WTC11 (cell line): ENCODE data around the gene TCF12.

Source experiments
- ARID4B ChIP-seq: sonication (generic); formaldehyde crosslinking; IDR thresholded peaks from 2 replicates; pipeline ENCODE4 v1.8.0; 2023; ENCODE audit warnings: missing genetic modification reagents, mild to moderate bottlenecking, borderline replicate concordance
- ATF2 ChIP-seq: sonication (generic); formaldehyde crosslinking; IDR thresholded peaks from 2 replicates; pipeline ENCODE4 v1.8.1; 2022; ENCODE audit warnings: low read depth, missing genetic modification reagents, borderline replicate concordance
- ATF3 ChIP-seq: sonication (generic); formaldehyde crosslinking; conservative IDR thresholded peaks from 2 replicates; pipeline ENCODE4 v1.8.1; 2022; ENCODE audit warnings: mild to moderate bottlenecking, missing genetic modification reagents
- CREM ChIP-seq: sonication (generic); formaldehyde crosslinking; IDR thresholded peaks from 2 replicates; pipeline ENCODE4 v1.8.1; 2022; ENCODE audit warnings: mild to moderate bottlenecking, missing genetic modification reagents, moderate library complexity
- CTCF ChIP-seq: fragments of 200-600 bp; IDR thresholded peaks from 2 replicates; pipeline ENCODE4 v1.8.0; 2022; ENCODE audit warnings: antibody characterized with exemption
- TP53 ChIP-seq: sonication (generic); formaldehyde crosslinking; IDR thresholded peaks from 2 replicates; pipeline ENCODE4 v1.8.1; 2023; ENCODE audit warnings: mild to moderate bottlenecking, missing genetic modification reagents
- ZSCAN18 ChIP-seq: fragments of 250-450 bp; sonication (Bioruptor Pico); IDR thresholded peaks from 2 replicates; pipeline ENCODE4 v2.1.2; 2022; ENCODE audit warnings: mild to moderate bottlenecking, moderate library complexity

- TF ChIP-seq CTCF (no peak), ARID4B (no peak), ATF3 (CRISPR knock-in tag) (no peak), CREM (CRISPR knock-in tag) (no peak), ATF2 (CRISPR knock-in tag) (no peak), TP53 (CRISPR knock-in tag) (no peak), ZSCAN18 (CRISPR knock-in tag) (no peak)
Observed at GRCh38 chr15:56987286-56987685, 68.8 kb downstream of the TCF12 start.
